Endodermal cell (in vitro differentiated cells): ENCODE data around the gene WNK2. TPM values are rescaled to one million over a fixed set of nuclear protein-coding genes. Genes with fewer than 3 reads are reported as not detected.
"Not testable (repeated sequence)": the region's sequence is repeated elsewhere in the genome, so short reads cannot be mapped to it uniquely, and the experiment has no call there.

Source experiments
- DNase-seq: peaks from one replicate; pipeline ENCODE4 v3.0.0-alpha.2; 2017
- H3K27ac ChIP-seq: 2 replicates; pipeline ENCODE4 v1.5.1; 2013; ENCODE audit warnings: mild to moderate bottlenecking, low read depth, low read length, moderate library complexity
- H3K27me3 ChIP-seq: 2 replicates; pipeline ENCODE4 v1.6.1; 2013; ENCODE audit warnings: mild to moderate bottlenecking, low read length, moderate library complexity; ENCODE audit not compliant: insufficient read depth, control insufficient read depth, poor library complexity, severe bottlenecking
- H3K36me3 ChIP-seq: 2 replicates; pipeline ENCODE4 v1.7.0; 2013; ENCODE audit warnings: mild to moderate bottlenecking, low read length, moderate library complexity; ENCODE audit not compliant: control insufficient read depth, insufficient read depth
- H3K4me1 ChIP-seq: one replicate; pipeline ENCODE4 v1.7.0; 2013; ENCODE audit warnings: low read length; ENCODE audit not compliant: control insufficient read depth, insufficient read depth
- H3K4me3 ChIP-seq: 2 replicates; pipeline ENCODE4 v1.5.1; 2013; ENCODE audit warnings: mild to moderate bottlenecking, low read length, moderate library complexity
- H3K9ac ChIP-seq: 2 replicates; pipeline ENCODE4 v1.6.1; 2013; ENCODE audit warnings: mild to moderate bottlenecking, low read length, moderate library complexity; ENCODE audit not compliant: poor library complexity, severe bottlenecking; ENCODE audit errors: extremely low read depth
- H3K9me3 ChIP-seq: 2 replicates; pipeline ENCODE4 v1.6.1; 2013; ENCODE audit warnings: mild to moderate bottlenecking, low read length, moderate library complexity; ENCODE audit not compliant: control insufficient read depth
- H3K27ac Mint-ChIP-seq: 2 replicates; pipeline ENCODE4 v1.8.0; 2020; ENCODE audit warnings: mixed read lengths
- H3K27me3 Mint-ChIP-seq: 2 replicates; pipeline ENCODE4 v1.8.0; 2021; ENCODE audit warnings: mild to moderate bottlenecking, mixed read lengths; ENCODE audit not compliant: insufficient read depth
- H3K36me3 Mint-ChIP-seq: 2 replicates; pipeline ENCODE4 v1.8.0; 2020; ENCODE audit warnings: low read depth, mixed read lengths
- H3K4me1 Mint-ChIP-seq: 2 replicates; pipeline ENCODE4 v1.8.0; 2020; ENCODE audit warnings: mixed read lengths
- H3K4me3 Mint-ChIP-seq: 2 replicates; pipeline ENCODE4 v1.8.0; 2020; ENCODE audit warnings: mild to moderate bottlenecking, moderate library complexity, mixed read lengths
- H3K9me3 Mint-ChIP-seq: 2 replicates; pipeline ENCODE4 v1.8.0; 2020; ENCODE audit warnings: mild to moderate bottlenecking, mixed read lengths
- WGBS, 2 experiments: methylation state at CpG; one replicate each; pipeline versions ENCODE4 v1.1.5 to v1.1.7; 2013; ENCODE audit warnings: missing lambda C conversion rate in 2 of 2, mixed read lengths in 1 of 2; ENCODE audit not compliant: insufficient coverage in 1 of 2, insufficient read length in 1 of 2; 5-methylcytosine and 5-hydroxymethylcytosine counted together
- total RNA-seq, 2 donors: library from RNA; stranded (reverse); fragmentation: NEBNext Ultra II Directional in 1 of 2; extraction: Animal tissue kit (Norgen Biotek cat#: 25700) in 1 of 2; gene quantifications; 2 replicates in 1 of 2; 3 replicates in 1 of 2; pipeline ENCODE4 v1.2.1, GENCODE V29; 2021
- TF ChIP-seq, protein P1 (sequence below): fragments of 200-600 bp; sonication (generic); conservative IDR thresholded peaks from 2 replicates; pipeline ENCODE4 v1.5.0; 2021; ENCODE audit warnings: antibody characterized with exemption, mild to moderate bottlenecking

WNK2 gene
- total RNA-seq, 2 donors from 2014 or later, result 46.1 to 48.8 TPM

DNA sequence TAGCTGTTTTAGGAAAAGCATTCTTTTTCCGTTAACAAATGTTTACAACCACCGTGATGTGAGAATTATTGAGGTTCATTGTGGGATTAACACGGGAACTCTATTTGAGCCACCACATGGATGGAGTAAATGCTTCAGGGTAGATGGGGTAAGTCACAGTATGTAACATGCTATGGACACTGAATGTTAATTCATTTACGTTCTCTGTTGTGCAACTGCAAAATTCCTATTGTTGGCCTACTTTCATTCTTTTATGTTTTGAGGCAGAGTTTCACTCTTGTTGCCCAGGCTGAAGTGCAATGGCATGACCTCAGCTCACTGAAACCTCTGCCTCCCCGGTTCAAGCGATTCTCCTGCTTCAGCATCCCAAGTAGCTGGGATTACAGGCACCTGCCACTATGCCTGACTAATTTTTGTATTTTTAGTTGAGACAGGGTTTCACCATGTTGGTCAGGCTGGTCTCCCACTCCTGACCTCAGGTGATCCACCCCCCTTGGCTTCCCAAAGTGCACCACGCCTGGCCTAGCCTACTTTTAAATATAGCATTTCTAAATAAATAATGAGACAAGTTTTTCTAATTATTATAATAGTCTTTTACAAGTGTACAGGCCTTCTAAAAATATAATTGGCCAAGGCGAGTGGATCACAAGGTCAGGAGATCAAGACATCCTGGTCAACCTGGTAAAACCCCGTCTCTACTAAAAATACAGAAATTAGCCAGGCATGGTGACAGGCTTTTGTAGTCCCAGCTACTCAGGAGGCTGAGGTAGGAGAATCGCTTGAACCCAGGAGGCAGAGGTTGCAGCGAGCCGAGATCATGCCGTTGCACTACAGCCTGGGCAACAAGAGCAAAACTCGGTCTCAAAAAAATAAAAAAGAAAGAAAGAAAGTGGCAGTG, 169.7 kb downstream of the WNK2 start:
- Mint-ChIP-seq H3K36me3 (peaks cover 23% of the 10 kb centered on the region), H3K4me3 (peak overlapping the region; percentile 25)

DNA sequence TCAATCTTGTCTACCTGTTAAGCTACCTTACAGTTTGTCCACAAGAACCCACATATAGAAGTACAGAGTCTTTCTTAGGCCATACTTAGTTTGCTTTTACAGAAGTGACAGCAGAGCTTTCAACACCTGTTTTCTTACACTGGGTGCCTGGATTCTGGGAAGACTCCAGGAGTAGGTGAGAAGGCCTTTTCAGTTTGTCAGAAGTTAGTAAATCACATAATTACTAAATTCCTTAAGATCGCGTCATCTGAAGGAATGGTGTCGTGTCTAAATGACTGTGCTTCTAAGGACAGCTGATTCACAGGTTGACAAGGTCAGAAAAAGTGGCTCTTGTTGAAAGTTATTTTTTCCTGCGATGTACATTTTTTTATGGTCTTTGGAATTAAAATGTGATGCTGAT, 170.5 kb downstream of the WNK2 start:
- TF ChIP-seq, protein P1, sequence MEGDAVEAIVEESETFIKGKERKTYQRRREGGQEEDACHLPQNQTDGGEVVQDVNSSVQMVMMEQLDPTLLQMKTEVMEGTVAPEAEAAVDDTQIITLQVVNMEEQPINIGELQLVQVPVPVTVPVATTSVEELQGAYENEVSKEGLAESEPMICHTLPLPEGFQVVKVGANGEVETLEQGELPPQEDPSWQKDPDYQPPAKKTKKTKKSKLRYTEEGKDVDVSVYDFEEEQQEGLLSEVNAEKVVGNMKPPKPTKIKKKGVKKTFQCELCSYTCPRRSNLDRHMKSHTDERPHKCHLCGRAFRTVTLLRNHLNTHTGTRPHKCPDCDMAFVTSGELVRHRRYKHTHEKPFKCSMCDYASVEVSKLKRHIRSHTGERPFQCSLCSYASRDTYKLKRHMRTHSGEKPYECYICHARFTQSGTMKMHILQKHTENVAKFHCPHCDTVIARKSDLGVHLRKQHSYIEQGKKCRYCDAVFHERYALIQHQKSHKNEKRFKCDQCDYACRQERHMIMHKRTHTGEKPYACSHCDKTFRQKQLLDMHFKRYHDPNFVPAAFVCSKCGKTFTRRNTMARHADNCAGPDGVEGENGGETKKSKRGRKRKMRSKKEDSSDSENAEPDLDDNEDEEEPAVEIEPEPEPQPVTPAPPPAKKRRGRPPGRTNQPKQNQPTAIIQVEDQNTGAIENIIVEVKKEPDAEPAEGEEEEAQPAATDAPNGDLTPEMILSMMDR, result no peak
- no peaks in the 10 kb centered on the region for H3K36me3 ChIP-seq
- H3K9me3 ChIP-seq, result peaks cover 30% of the 10 kb centered on the region
- Mint-ChIP-seq H3K27ac (peak overlapping the region; percentile 4), H3K4me1 (peaks cover 44% of the 10 kb centered on the region), H3K4me3 (no peak overlapping the region), H3K36me3 (peaks cover 29% of the 10 kb centered on the region), H3K9me3 (peaks cover 13% of the 10 kb centered on the region), H3K27me3 (no peaks in the 10 kb centered on the region)
- no peak for DNase-seq
- no peak overlapping the region for H3K27ac ChIP-seq
- WGBS, 2 experiments, result 89 to 91% methylated on average over 4 of the region's 4 CpGs
- no peaks in the 10 kb centered on the region for H3K4me1 ChIP-seq
- H3K27me3 ChIP-seq, result no peaks in the 10 kb centered on the region
- no peak overlapping the region for H3K9ac ChIP-seq
- no peak overlapping the region for H3K4me3 ChIP-seq

More for the DNA sequence above, 169.7 kb downstream of the WNK2 start:
- H3K27me3 Mint-ChIP-seq, H3K27ac ChIP-seq, DNase-seq, H3K4me3 ChIP-seq, H3K9me3 Mint-ChIP-seq, H3K27me3 ChIP-seq, H3K36me3 ChIP-seq, H3K9ac ChIP-seq, H3K4me1 ChIP-seq: not testable (repeated sequence)
- H3K9me3 ChIP-seq, result peaks cover 23% of the 10 kb centered on the region
- Mint-ChIP-seq H3K4me1 (peaks cover 49% of the 10 kb centered on the region), H3K27ac (peak overlapping the region; percentile 77)
- 90 to 93% methylated on average over 13 of the region's 14 CpGs for WGBS, 2 experiments

DNA sequence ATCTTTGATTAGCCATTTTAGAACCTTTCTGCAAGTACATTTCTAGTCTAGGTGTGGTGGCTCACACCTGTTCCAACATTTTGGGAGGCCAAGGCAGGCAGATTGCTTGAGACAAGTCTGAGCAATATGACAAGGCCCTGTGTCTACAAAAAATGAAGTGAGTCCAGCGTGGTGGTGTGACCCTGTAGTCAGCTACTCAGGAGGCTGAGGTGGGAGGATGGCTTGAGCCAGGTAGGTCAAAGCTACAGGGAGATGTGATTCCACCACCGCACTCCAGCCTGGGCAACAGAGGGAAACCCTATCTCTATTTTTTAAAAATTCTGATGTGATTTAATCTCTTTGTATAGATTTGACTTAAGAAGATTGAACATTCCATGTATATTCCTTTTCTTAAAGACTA, 171.9 kb downstream of the WNK2 start:
- Histone ChIP-seq H3K36me3 (no peaks in the 10 kb centered on the region), H3K9me3 (peaks cover 43% of the 10 kb centered on the region), H3K4me1 (no peaks in the 10 kb centered on the region), H3K9ac (no peak overlapping the region), H3K27me3 (no peaks in the 10 kb centered on the region), H3K4me3 (no peak overlapping the region), H3K27ac (no peak overlapping the region)
- no peak for DNase-seq
- H3K4me1 Mint-ChIP-seq, result peaks cover 36% of the 10 kb centered on the region
- H3K4me3 Mint-ChIP-seq, result no peak overlapping the region
- no peaks in the 10 kb centered on the region for H3K27me3 Mint-ChIP-seq
- WGBS, 2 experiments, result 90 to 95% methylated on average over 1 to 2 of the region's 2 CpGs
- H3K36me3 Mint-ChIP-seq, result peaks cover 40% of the 10 kb centered on the region
- H3K9me3 Mint-ChIP-seq, result peaks cover 26% of the 10 kb centered on the region
- no peak overlapping the region for H3K27ac Mint-ChIP-seq
- TF ChIP-seq, protein P1, result no peak
